ENCODE measurements around the gene DCBLD1.

DCBLD1 gene

DNA sequence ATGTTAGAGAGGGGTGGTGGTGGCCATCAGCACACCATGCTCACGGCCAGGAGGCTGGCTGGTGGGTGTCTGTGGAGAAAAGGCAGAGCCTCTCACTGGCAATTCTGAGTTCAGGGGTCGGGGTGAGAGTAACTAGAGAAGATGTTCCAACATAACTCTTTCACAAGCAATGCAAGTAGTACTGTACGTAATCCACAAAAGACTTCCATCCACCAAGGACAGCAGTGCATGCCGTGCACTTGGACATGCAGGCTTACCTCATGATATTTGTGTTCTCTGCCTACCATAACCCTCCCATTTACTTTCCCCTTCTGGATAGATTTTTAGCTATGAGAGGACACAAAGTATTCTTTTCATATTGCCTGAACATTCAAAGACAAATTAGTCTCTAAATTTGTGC, 51.3 kb downstream of the DCBLD1 start:
- DNase-seq, result no peak

DNA sequence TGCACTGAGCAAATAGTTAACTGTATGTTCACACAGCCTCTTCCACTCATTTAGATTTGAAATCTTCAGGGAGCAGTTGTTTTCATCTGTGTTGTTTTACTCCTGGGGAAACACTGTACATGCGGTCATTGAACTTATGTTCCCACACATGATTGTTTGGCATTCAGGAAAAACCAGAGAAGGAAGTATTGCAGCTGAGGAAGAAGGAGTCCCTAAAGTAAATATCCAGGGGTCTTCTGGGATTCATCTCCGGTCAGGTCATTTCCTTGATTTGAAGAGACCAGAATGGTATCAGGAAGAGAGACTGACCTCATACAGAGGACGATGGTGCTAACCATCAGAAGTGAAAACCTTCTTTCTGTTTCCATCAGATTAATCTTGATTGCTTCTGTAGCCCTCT, 52.5 kb downstream of the DCBLD1 start:
- DNase-seq, result no peak

DNA sequence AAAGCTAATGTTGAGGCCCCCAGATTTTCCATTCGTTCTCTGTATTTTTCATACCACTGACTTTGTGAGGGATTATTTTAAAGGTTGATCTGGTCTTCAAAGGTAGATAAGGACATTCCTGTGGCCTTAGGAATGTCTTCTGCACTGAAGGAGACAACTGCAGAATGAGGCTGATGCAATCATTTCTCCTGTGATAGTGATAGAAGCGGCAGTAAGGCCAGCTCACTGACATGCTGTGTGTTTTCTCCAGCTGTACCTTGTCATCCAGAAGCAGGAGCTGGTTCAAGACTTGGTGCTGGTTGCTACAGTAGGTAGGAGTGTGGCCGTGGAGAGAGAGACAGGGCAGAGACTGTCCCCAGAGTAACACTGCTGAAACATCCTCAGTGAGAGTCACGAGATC, 53.8 kb downstream of the DCBLD1 start:
- DNase-seq, result no peak

DNA sequence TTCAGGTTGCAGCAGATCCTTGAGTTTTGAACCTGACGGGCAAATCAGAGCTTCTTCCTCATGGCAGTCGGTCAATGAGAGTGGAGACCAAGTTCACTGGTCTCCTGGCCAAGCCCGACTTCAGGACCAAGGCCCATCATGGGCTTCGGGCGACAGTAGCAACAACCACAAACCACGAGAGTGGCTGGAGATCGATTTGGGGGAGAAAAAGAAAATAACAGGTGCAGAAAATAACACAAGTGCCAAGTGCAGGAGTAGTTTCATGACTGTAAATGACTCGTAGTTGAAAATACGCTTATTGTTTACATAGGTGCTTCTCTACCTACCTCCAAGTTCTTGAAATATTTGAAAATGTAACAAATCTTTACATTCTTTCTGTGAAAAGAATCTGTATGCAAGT, 56.1 kb downstream of the DCBLD1 start:
- no peak for DNase-seq

DNA sequence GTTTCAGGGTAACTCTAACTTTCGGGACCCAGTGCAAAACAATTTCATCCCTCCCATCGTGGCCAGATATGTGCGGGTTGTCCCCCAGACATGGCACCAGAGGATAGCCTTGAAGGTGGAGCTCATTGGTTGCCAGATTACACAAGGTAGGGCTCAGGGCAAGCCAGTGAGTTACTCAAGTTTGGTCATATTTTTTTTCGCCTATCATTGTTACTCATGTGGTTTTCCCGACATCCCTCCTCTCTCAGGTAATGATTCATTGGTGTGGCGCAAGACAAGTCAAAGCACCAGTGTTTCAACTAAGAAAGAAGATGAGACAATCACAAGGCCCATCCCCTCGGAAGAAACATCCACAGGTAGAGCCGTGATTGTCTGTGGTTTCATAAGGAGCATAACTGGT, 58.2 kb downstream of the DCBLD1 start:
- DNase-seq, result no peak

DNA sequence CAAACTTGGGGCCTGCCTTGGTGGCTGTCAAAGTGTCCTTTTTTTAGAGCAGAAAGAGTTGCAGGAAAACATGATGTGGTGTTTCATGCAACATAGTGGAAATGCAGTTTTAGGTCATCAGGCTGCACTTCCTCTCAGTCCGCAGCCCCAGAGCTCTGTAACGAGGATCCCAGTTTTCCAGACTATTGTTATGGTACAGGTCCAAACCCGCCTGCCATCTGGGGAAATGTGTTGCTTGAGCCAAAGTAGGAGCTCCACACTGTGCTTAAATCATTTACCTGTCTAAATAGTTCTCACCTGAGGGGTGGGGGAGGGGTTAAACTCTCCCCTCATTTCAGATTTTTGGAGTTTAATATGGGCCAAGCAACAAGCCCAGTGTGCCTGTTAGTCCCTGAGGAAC, 60.0 kb downstream of the DCBLD1 start:
- DNase-seq, result no peak

DNA sequence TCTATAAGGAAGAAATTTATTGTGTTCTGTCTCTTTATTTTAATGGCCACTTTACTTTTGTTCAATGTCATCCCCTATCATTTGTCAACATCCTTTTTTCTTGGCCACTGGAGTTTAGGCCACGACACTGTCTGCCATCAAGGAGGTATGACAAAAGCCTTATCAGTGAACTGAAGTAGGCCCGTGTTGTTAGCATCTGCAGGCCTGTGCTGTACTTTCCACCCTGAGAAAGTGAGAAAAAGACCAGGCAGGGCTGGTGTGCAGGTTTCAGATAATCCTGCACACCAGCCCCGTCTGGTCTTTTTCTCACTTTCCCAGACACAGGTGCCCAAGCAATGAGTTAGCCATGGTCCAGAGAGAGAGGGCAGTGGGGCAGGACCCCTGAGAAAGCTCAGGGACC, 62.2 kb downstream of the DCBLD1 start:
- no peak for DNase-seq

DNA sequence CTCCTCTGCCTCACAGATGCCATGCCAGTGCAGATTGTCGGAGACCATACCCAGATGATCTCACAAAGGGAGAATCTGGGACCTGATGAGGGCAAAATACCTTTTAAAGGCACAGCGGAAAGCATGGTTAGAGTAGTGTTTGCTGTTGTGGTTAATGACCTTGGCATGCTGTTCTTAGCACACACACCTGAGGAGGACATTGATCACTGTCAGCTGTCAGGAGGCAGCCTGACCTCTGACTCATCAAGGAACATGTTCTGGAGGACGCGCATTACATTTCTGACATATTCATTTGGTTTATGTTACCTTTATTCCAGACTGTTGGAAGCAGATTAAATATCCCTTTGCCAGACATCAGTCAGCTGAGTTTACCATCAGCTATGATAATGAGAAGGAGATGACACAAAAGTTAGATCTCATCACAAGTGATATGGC, 62.7 kb downstream of the DCBLD1 start:
- DNase-seq, result no peak

DNA sequence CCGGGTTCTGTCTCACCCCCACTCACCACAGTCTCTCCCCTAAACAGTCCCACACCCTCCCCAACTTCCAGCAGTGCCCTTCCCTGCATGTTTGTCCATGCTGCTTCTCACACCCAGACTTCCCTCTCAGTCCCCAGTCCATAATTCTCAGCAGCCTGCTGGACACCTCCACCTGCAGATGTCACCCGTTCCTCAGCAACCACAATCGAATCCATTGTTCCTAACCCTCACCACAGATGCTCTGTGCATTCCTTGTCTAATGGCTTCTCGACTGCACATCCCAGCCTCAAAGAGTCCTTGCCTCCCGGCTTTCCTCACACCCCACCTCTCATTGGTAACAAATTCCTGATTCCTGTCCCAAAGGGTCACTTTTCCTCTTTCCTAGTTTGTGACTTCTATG, 64.2 kb downstream of the DCBLD1 start:
- no peak for DNase-seq

DNA sequence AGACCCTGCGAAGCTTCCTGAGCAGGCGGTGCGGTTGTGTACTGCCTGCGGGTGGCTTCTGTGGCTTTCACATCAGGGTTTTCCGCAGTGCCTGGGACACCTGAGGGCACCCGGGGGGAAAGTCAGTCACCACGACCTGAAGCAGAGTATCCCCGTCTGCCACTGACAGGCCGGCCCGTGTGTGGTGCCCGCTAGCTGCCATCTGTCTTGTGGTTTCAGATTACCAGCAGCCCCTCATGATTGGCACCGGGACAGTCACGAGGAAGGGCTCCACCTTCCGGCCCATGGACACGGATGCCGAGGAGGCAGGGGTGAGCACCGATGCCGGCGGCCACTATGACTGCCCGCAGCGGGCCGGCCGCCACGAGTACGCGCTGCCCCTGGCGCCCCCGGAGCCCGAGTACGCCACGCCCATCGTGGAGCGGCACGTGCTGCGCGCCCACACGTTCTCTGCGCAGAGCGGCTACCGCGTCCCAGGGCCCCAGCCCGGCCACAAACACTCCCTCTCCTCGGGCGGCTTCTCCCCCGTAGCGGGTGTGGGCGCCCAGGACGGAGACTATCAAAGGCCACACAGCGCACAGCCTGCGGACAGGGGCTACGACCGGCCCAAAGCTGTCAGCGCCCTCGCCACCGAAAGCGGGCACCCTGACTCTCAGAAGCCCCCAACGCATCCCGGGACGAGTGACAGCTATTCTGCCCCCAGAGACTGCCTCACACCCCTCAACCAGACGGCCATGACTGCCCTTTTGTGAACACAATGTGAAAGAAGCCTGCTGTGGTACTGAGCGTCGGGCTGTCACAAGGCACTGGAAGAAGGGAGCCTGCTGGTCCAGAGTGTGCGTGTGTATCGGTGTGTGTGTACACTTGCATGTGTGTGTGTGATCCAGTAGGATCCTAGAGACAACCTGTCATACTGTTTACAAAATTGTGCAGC, 65.5 kb downstream of the DCBLD1 start:
- DNase-seq, result peak; percentile 44

DNA sequence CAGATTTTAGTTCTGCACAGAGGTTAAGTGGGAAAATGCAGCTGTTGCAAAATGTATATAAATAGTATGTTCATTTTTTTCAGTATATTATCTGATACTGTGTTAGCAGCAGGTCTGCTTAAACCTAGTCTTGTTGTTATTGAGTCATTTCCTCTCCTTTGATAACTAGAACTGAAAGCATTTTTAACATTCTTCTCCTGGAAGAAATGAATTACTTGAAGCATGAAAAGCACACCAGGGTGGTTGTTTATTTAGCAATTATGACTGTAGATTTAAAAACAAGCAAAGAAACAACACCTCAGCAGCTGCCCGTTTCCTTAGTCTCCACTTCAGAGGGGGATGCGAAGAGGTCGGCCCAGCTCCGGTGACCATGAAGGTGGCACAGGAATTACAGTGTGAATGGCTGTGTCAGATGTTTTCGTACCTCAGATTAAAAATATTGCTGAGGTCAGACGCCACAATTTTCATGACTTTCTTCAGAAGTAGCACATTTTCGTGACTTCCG, 66.4 kb downstream of the DCBLD1 start:
- peak; percentile 63 for DNase-seq

DNA sequence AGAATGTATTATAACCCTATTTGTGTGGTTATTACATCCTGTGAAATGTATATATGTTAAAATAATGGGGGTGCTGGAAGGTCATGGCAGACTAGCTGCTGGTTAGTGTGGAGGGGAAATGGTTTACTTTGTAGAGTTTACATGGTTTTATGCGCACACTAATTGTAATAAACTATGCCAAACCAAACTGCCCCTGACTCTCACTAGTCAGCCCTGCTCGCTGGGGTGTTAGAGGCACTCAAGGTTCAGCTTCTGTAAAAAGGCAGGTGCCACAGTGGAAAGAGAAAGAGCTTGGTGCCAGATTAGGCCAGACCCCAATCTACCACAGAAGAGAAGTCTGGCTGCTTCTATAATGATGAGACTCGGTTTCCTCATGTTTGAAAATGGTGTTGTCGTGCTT, 67.1 kb downstream of the DCBLD1 start:
- DNase-seq, result no peak

DNA sequence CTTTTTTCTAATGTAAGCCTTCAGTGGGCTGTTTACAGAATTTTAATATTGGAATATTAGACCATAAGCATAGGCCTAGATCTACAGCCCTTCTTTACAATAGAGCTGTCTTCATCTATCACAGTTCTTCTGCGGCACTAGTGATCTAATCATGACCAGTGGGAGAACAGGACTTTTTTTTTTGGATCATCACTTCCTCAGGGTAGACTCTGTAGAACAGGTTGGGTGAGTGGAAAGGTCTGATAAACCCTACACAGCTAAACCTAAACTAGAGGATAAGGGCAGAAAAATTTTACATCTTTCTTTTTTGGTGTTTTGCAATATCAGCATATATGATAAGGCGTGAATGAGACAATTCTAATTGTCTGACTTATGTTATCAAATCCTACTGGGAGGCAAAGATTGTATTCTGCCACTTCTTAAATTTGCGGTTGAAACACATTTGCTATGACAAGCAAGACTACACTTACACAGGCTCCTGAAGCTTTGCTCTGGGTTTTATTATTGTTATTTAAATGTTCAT, 67.7 kb downstream of the DCBLD1 start:
- no peak for DNase-seq

DNA sequence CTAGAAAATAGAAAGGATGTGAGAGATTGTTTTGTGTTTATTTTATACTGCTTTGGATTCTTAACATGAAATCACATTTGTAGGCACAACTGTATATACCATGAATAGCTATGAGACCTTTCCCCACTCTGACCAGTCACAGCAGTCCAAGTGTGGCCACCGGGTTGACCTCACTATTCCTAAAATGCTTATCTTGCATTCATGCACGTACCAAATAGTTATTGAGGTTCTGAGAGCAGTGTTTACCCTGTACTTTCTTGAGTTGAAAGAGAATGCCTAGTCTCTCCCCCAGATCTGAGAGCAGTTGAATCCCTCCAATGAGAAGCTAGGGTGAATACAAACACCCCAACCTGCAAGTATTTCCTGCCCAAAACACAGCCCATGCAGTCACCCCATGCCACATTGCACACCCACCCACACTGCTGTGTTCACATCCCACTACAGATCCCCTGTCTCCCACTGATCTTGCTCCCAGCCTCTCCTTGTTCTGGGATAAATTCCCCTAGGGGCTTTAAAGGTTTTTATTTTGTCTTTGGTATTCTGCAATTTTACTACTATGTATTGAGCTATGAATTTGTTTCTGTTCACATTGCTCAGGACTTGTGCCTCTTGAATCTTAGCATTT, 68.3 kb downstream of the DCBLD1 start:
- no peak for DNase-seq

DNA sequence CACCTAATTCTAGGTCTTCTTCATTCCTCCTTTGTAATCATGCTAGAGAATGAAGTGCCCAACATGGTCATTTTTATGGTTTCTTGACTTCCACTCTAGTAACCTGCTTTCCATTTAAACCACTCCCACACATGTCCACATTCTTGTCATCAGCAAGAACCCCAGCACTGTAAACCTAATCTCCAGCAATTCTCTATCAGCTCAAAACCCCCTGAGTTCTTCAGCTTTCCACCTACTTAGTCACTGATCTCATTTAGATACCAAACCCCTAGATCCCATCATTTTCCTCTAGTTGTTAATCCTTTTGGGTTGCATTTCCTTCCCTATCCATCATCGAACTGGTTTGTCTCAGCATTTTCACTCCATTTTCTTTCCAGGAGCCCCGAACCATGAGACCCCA, 70.1 kb downstream of the DCBLD1 start:
- DNase-seq, result no peak

DNA sequence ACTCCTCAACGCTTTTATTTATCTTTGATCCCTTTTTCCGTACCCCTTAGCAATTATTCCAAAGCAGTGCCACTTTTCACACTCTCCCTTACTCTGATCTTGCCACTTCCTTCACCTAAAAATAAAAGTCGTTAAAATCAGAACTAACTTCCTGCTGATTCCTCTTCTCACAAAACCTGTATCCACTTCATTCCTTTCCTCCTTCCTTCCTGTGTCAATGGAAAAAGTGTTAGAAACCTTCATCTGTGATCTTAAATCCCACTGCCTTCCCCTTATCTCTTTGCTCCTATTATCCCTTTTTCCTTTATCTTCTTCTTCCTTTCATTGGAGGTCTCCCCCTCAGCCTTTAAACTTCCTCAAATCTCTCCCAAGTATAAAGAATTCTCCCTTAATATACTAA, 70.7 kb downstream of the DCBLD1 start:
- DNase-seq, result no peak

DNA sequence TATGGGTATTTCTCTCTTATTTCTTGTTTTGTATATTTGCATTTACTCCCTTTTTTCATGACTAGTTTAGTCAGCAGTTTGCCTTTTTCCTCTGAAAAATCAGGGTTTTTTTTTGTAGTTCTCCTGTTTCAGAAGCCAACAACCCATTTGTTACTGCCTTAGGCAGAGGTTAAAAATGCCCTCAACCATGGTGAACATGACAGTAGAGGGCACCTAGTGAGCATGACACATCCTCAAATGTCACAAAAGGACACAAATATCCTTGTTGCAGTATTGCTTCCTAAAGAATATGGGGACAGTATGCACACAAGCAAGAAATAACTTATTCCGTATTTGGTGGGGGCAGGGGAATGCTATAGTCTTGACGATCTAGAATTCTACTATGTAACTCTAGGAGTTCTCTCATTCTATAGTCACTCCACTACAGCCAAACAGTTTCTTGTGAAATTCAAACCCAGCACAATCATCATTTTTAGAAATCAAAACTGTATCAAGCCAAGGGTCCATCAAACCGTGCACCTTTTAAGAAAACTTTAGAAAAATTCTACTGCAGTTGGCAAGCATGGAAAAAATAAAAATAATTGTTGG, 72.9 kb downstream of the DCBLD1 start:
- no peak for DNase-seq

DNA sequence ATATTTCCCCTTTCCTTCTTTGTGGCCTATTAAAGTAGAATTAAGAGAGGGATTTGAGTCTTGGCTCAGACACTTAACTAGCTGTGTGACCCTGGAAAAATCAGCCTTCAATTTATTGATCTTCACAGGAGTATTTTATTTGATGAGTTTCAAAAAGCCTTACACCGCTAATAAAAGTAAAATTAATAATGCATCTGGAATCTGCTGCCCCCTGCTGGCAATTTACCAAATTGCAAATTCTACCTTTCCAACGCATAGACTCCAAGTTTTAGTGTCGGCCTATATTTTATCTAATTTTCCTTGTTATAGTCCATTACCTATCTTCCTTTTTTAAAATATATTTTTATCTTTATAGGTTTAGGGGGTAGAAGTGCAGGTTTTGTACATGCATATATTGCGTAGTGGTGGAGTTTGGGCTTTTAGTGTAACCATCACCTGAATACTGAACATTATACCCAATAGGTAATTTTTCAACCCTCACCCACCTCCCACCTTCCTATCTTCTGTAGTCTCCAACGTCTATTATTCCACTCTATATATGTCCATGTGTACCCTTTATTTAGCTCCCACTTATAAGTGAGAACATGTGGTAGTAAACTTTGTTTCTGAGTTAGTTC, 73.5 kb downstream of the DCBLD1 start:
- DNase-seq, result peak; percentile 60

DNA sequence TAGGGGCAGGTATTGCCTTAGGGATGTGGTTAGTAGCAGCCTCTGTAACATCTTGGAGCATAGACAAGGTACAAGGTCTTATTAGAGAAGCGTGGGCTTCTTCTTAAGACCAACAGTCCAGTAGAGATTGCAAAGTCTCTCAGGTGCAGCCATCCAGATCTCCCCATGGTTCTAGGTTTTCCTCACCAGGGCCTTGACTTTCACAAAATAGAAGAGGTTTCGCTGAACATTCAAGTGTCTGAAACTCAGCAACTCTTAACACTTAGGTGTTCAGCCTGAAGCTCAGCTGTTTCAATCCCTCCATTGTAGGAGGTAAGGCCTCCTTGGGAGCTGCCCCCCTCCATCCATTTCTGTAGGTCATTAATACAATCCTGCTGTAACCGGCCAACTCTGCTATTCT, 75.5 kb downstream of the DCBLD1 start:
- no peak for DNase-seq

DNA sequence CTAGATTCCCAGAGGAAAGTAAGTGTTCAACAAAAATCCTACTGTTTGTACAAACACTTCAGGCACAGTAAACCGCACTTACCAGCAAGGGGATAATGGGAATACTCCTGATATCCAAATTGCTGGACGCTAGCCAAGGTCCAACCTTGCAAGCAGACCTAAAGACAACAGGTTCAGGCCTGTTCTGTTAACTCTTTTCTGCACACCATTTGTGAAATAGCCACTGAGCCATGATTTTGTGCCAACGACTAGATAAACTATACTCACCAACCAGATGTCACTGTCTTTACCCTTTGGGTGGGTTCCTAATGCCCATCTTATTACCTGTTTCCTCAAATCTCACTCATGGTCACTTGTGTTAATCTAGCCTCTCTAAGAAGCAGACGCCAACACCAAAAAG, 76.3 kb downstream of the DCBLD1 start:
- DNase-seq, result no peak

DNA sequence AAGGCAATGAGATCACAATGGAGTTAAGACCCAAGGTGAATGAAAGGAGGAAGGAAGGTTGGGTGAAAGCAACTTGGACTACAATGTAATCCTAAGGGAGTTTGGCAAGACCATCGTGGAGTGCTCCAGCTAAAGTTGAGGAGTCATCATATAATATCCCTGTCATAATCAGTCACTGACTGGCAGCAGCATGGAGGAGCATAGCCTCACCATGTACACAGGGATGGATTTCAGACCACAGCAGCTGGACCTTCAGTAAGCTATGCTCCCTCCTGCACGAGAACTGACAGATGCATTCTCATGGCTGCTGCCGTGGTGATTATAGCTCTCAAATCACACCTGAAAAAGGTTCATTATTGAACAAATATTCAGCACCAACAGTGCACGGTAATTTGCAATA, 76.8 kb downstream of the DCBLD1 start:
- no peak for DNase-seq

DNA sequence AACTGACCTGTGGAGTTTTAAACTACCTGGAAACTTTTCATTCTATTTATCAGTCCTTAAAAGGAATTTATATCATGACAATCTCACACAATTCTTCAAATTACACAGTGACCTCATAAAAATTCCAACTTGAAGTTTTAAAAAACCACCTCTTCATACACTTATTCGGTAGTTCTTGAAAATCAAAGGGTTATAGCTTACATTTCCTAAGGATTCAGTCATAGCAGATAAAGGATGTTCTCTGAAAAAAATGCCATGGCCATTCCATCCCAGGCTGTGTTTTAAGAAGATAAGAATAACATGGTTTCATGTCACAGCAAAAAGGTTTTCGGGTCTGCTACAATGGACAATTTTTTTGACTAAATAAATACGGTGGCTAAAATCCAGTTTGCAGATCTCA, 78.7 kb downstream of the DCBLD1 start:
- no peak for DNase-seq

DNA sequence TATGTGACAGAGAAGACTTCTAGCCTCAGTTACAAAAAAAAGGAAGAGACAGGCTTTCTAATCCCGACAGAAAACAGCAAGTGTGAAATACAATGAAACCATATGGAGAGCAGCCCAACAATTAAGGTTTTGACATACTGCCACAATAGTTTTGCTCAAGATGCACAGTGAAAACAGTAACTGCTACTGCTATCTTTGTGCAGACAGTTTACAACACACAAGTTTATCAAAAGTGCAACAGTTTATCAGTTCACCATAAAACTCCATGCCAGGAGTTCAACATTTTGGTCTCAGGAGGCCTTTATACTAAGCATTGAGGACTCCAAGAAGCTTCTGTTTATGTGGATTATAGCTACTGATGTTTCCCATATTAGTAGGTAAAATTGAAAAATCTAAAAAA, 82.2 kb downstream of the DCBLD1 start:
- DNase-seq, result no peak

Data from activated CD4-positive, alpha-beta T cell treated with anti-CD3 and anti-CD28 coated beads, Interleukin-2, Interleukin-6, amounts not matched to agents 100 ng/mL and 50 ng/mL, durations not matched to agents 16 hours and 8 hours (primary cell).